NB4 (cell line): ENCODE measurements around the gene PLLP.

ENCODE experiments used
- DNase-seq: peaks from one replicate; pipeline ENCODE4 v3.0.0; 2010; ENCODE audit warnings: low read depth
- H3K4me3 ChIP-seq: one replicate; pipeline ENCODE4 v1.5.1; 2011; ENCODE audit warnings: mild to moderate bottlenecking, low read depth, low read length, moderate library complexity
- CTCF ChIP-seq: IDR thresholded peaks from one replicate; pipeline ENCODE4 v1.5.1; 2012; ENCODE audit warnings: low read depth, low read length
- MAX ChIP-seq: IDR thresholded peaks from 2 replicates; pipeline ENCODE4 v1.6.1; 2011; ENCODE audit warnings: low read depth, low read length
- MYC ChIP-seq: IDR thresholded peaks from 2 replicates; pipeline ENCODE4 v1.6.1; 2011; ENCODE audit warnings: low read depth, low read length
- POLR2A ChIP-seq: IDR thresholded peaks from 2 replicates; pipeline ENCODE4 v1.6.1; 2011; ENCODE audit warnings: mild to moderate bottlenecking; ENCODE audit not compliant: insufficient read length; ENCODE audit errors: extremely low read depth

PLLP gene

GRCh38 chr16:57324749-57325148, 40.3 kb upstream of the PLLP start:
- H3K4me3 ChIP-seq, result no peak overlapping the region
- TF ChIP-seq CTCF, result no peak
- no peak for TF ChIP-seq POLR2A
- no peak for TF ChIP-seq MYC
- no peak for TF ChIP-seq MAX
- no peak for DNase-seq

DNA sequence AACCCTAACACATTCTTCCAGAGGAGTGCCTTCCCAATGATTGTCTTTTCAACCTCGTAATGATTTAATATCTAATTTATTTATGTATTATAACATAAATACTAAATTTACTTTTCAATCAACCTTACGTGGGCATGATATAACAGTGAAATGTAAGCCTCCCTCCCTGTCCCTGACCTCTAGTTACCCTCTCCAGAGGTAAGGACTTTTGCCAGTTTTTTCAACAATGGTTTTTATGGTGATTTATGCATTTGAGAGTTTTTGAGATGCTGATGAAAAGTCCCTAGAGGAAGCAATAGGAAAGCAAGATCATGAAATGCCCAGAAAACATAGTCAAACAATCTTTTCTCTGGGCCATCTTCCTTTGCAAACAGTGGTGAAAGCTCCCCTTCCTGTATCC, 35.2 kb upstream of the PLLP start:
- no peak for DNase-seq
- no peak for TF ChIP-seq CTCF
- no peak for TF ChIP-seq MYC
- no peak for TF ChIP-seq MAX
- no peak for TF ChIP-seq POLR2A
- H3K4me3 ChIP-seq, result no peak overlapping the region

DNA sequence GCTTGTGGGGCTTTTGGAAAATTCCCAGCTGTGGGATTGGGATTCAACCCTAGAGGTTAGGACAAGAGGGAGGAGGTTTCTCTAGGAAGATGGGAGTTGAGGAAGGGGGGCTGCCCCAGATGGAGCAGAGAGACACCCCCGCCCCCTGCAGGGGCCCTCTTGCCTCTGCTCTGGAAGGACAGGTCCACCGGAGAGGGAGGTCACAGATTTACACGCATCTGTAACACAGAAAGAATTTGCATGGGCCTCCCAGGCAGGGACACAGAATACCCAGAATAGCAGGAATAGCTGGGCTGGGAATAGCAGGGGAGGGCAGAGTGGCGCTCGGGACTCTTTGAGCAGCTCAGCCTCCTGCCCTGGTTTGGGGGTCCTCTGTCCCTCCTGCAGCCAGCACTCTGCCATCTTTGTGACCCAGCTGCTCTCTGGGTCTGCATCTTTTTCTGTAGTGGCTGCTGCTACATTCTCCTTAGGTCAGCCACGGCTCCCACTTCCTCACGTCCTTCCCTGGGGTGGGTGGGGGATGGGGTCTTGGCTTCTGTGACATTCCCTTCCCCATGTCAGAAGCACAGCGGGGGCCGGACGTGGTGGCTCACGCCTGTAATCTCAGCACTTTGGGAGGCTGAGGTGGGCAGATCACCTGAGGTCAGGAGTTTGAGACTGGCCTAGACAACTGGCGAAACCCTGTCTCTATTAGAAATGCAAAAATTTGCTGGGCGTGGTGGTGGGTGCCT, 33.9 kb upstream of the PLLP start:
- DNase-seq, result no peak
- TF ChIP-seq CTCF (no peak), POLR2A (no peak), MYC (no peak), MAX (no peak)
- H3K4me3 ChIP-seq, result no peak overlapping the region

DNA sequence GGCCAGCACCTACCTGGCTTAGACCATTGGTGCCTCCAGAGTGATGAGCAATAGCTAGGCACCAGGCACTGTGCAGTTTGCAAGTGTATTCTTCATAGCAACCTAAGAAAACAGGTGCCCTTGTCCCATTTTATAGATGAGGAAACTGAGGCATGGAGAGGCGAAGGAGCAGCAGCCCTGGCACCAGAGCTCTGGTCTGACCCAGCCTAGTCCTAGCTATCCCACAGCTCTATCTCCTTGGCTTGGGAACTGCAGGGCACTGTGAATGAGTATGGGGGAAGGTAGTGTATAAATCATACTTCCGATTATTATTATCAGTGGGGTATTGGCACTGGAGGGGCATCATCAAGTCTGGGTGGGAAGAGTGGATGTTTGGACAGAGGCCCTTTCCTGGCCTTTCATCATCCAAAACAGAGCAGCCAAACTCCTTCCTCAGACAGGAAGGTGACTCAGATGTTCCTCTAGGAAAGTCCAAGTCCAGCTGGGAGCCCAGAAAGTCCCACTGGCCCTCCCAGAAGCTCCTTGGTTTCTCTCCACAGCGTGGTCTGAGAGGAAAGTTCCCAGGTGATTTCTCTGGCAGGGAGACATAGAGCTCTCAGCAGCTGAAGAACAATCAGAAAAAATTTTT, 32.0 kb upstream of the PLLP start:
- DNase-seq, result no peak
- TF ChIP-seq MAX, result no peak
- no peak for TF ChIP-seq MYC
- no peak for TF ChIP-seq CTCF
- no peak for TF ChIP-seq POLR2A
- H3K4me3 ChIP-seq, result no peak overlapping the region

- DNase-seq, result no peak
- no peak overlapping the region for H3K4me3 ChIP-seq
- TF ChIP-seq MYC (no peak), POLR2A (no peak), MAX (no peak), CTCF (no peak)
Observed at GRCh38 chr16:57315416-57315815, 30.9 kb upstream of the PLLP start.
